HG02588 (cell line): ENCODE results near the gene SLC13A1.
A peak's percentile ranks its signal among the peaks of the same experiment; 100 is the strongest.

Experiments used
- ATAC-seq: cut with Tn5 transposase; IDR thresholded peaks from one replicate; pipeline ENCODE4 v1.9.1; 2021; ENCODE audit warnings: mild to moderate bottlenecking, moderate library complexity; ENCODE audit not compliant: unreplicated experiment

Gene SLC13A1

GRCh38 chr7:123198668-123199652, 809 bp downstream of the SLC13A1 start:
- no peak for ATAC-seq

- no peak for ATAC-seq
Observed at GRCh38 chr7:123198111-123198510, 1.7 kb downstream of the SLC13A1 start.

- no peak for ATAC-seq
Observed at GRCh38 chr7:123193235-123193634, 6.5 kb downstream of the SLC13A1 start.

GRCh38 chr7:123191132-123191531, 8.6 kb downstream of the SLC13A1 start:
- ATAC-seq: no peak

- peak; percentile 91 for ATAC-seq
Observed at GRCh38 chr7:123190109-123190831, 9.5 kb downstream of the SLC13A1 start.

- ATAC-seq: no peak
Observed at GRCh38 chr7:123185756-123186155, 14.0 kb downstream of the SLC13A1 start.

GRCh38 chr7:123184271-123184670, 15.5 kb downstream of the SLC13A1 start:
- no peak for ATAC-seq

- no peak for ATAC-seq
Observed at GRCh38 chr7:123183431-123183830, 16.3 kb downstream of the SLC13A1 start.

GRCh38 chr7:123177442-123177841, 22.3 kb downstream of the SLC13A1 start:
- no peak for ATAC-seq

GRCh38 chr7:123170333-123171246, 29.2 kb downstream of the SLC13A1 start:
- ATAC-seq: no peak

- no peak for ATAC-seq
Observed at GRCh38 chr7:123169065-123169464, 30.7 kb downstream of the SLC13A1 start.

- no peak for ATAC-seq
Observed at GRCh38 chr7:123157606-123158005, 42.2 kb downstream of the SLC13A1 start.

- no peak for ATAC-seq
Observed at GRCh38 chr7:123155571-123155970, 44.2 kb downstream of the SLC13A1 start.

- peak; percentile 91 for ATAC-seq
Observed at GRCh38 chr7:123154231-123154860, 45.4 kb downstream of the SLC13A1 start.

GRCh38 chr7:123151443-123151842, 48.3 kb downstream of the SLC13A1 start:
- ATAC-seq: no peak

- ATAC-seq: no peak
Observed at GRCh38 chr7:123148813-123149212, 51.0 kb downstream of the SLC13A1 start.

GRCh38 chr7:123143252-123144006, 56.3 kb downstream of the SLC13A1 start:
- no peak for ATAC-seq

- ATAC-seq: no peak
Observed at GRCh38 chr7:123140561-123140960, 59.2 kb downstream of the SLC13A1 start.

- no peak for ATAC-seq
Observed at GRCh38 chr7:123135960-123136359, 63.8 kb downstream of the SLC13A1 start.

GRCh38 chr7:123133924-123134323, 65.8 kb downstream of the SLC13A1 start:
- ATAC-seq: no peak
